DOHH2 (cell line): ENCODE measurements around the gene KCNQ1.

Experiments
- H3F3A ChIP-seq: fragments of 200-600 bp; sonication (generic), shearing (Covaris generic); 2 replicates; pipeline ENCODE4 v1.6.0; 2016; ENCODE audit warnings: antibody characterized with exemption, mild to moderate bottlenecking; ENCODE audit not compliant: control insufficient read depth, insufficient read depth
- H3K27ac ChIP-seq: fragments of 200-600 bp; sonication (generic); 2 replicates; pipeline ENCODE4 v1.5.1; 2014; ENCODE audit warnings: low read depth, mild to moderate bottlenecking, low read length, moderate library complexity
- H3K27me3 ChIP-seq: fragments of 200-600 bp; sonication (generic); 2 replicates; pipeline ENCODE4 v1.6.1; 2014; ENCODE audit warnings: mild to moderate bottlenecking, low read length, mixed read lengths; ENCODE audit not compliant: control insufficient read depth
- H3K36me3 ChIP-seq: fragments of 200-600 bp; sonication (generic); 2 replicates; pipeline ENCODE4 v1.6.1; 2014; ENCODE audit warnings: mild to moderate bottlenecking, low read length, moderate library complexity, mixed read lengths; ENCODE audit not compliant: control insufficient read depth
- H3K4me1 ChIP-seq: fragments of 200-600 bp; sonication (generic); 2 replicates; pipeline ENCODE4 v1.6.1; 2014; ENCODE audit warnings: mild to moderate bottlenecking, low read length, mixed read lengths; ENCODE audit not compliant: control insufficient read depth
- H3K4me2 ChIP-seq: fragments of 200-600 bp; sonication (generic); 2 replicates; pipeline ENCODE4 v1.6.0; 2014; ENCODE audit warnings: mild to moderate bottlenecking, low read length, moderate library complexity
- H3K4me3 ChIP-seq: fragments of 200-600 bp; sonication (generic); 2 replicates; pipeline ENCODE4 v1.5.1; 2014; ENCODE audit warnings: mild to moderate bottlenecking, low read length, mixed read lengths
- H3K79me2 ChIP-seq: fragments of 200-600 bp; sonication (generic); 2 replicates; pipeline ENCODE4 v1.6.1; 2014; ENCODE audit warnings: mild to moderate bottlenecking, low read length, mixed read lengths; ENCODE audit not compliant: control insufficient read depth
- H3K9me2 ChIP-seq: fragments of 200-600 bp; sonication (generic); replicated peaks from 2 replicates; pipeline ENCODE4 v1.6.1; 2014; ENCODE audit warnings: mild to moderate bottlenecking, low read length, mixed read lengths; ENCODE audit not compliant: control insufficient read depth
- H3K9me3 ChIP-seq: fragments of 200-600 bp; sonication (generic); 2 replicates; pipeline ENCODE4 v1.6.1; 2014; ENCODE audit warnings: antibody characterized with exemption, low read length, mixed read lengths; ENCODE audit not compliant: control insufficient read depth, insufficient read depth
- H4K20me1 ChIP-seq: fragments of 200-600 bp; sonication (generic); 2 replicates; pipeline ENCODE4 v1.6.0; 2014; ENCODE audit warnings: low read depth, mild to moderate bottlenecking, antibody characterized with exemption, low read length, moderate library complexity; ENCODE audit not compliant: control insufficient read depth, insufficient read depth
- CTCF ChIP-seq: fragments of 200-600 bp; sonication (generic); IDR thresholded peaks from one replicate; pipeline ENCODE4 v1.5.1; 2014; ENCODE audit warnings: antibody characterized with exemption, mild to moderate bottlenecking, low read depth, low read length; ENCODE audit not compliant: poor library complexity, severe bottlenecking
- EZH2phosphoT487 ChIP-seq: fragments of 200-600 bp; sonication (generic); IDR thresholded peaks from 2 replicates; pipeline ENCODE4 v1.6.1; 2017; ENCODE audit warnings: borderline replicate concordance, mild to moderate bottlenecking, antibody characterized with exemption, low read length, moderate library complexity, mixed read lengths

Gene KCNQ1

GRCh38 chr11:2769409-2770095 lies 324.7 kb downstream of the KCNQ1 start:
- no peaks in the 10 kb centered on the region for H3K36me3 ChIP-seq
- H4K20me1 ChIP-seq = no peaks in the 10 kb centered on the region
- no peak overlapping the region for H3K27ac ChIP-seq
- H3K4me1 ChIP-seq = no peaks in the 10 kb centered on the region
- H3K27me3 ChIP-seq = peaks cover 8% of the 10 kb centered on the region; the same call in 1 of the 2 replicates
- H3K9me3 ChIP-seq = no peaks in the 10 kb centered on the region
- H3K9me2 ChIP-seq = no peaks in the 10 kb centered on the region
- H3F3A ChIP-seq = no peaks in the 10 kb centered on the region
- H3K79me2 ChIP-seq = no peaks in the 10 kb centered on the region
- H3K4me2 ChIP-seq = no peak overlapping the region
- H3K4me3 ChIP-seq = no peak overlapping the region
- TF ChIP-seq EZH2phosphoT487 (no peak), CTCF (no peak)

DNA sequence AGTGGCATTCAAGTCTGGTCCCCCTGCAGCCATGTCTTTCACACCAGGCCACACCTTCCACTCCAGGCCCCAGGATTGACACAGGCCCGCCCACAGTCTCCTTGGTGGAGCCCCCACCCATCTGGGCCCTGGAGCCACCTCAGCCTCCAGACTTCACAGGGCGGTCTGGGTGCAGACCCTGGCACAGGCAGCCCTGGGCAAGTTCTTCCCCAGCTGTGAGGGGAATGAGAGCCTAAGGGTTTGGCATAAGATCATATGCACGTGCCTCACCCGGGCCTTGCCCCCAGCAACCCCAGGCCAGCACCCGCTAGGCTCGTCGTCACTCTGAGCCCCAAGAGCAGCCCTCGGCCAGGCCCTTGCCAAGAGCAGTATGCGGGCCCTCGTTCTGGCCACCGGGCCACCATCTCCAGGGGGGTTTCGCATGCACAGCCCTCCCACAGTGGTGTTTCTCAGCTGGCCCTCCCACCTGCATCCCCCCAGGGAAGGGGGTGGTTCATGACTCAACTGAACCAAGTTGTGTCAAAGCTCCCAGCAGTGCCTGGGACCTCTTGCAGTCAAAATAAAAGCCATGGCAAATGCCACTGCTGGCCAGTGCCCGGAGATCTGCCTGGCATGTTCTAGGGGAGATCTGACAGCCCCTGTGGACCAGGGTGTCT lies 325.4 kb downstream of the KCNQ1 start:
- Histone ChIP-seq H3K4me2 (no peak overlapping the region), H3K4me3 (no peak overlapping the region), H4K20me1 (no peaks in the 10 kb centered on the region), H3K27ac (no peak overlapping the region), H3K79me2 (no peaks in the 10 kb centered on the region), H3K9me3 (no peaks in the 10 kb centered on the region), H3K9me2 (no peaks in the 10 kb centered on the region), H3K36me3 (no peaks in the 10 kb centered on the region), H3F3A (no peaks in the 10 kb centered on the region), H3K27me3 (peaks cover 8% of the 10 kb centered on the region; the same call in 1 of the 2 replicates), H3K4me1 (no peaks in the 10 kb centered on the region)
- TF ChIP-seq EZH2phosphoT487 = no peak
- no peak for TF ChIP-seq CTCF

DNA sequence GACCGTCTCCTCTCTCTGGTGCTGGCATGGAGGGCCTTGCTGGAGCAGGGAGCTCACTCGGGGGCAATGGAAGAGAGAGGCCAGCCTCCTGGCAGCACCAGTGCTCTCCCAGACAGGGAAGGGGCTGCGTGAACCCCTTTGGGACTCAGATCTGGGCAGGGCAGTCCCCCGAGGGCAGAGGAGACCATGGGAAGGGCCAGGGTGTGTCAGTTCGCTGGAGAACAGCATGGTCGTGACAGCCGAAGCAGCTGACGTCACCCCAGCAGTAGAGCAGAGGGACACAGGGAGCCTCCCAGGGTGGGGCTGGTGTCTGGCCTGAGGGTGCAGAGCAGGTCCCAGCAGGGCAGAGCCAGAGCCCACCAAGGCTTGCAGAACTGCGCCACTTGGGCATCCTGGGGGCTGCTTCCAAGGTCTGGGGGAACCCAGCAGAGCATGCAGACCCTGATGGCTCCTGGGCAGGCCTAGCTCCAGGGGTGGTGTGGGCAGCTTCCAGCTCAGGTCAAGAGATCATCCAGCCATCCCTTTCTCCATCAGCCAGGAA lies 326.0 kb downstream of the KCNQ1 start:
- Histone ChIP-seq H3K27ac (no peak overlapping the region), H3K4me1 (no peaks in the 10 kb centered on the region), H3K4me2 (no peak overlapping the region), H3K9me3 (no peaks in the 10 kb centered on the region), H3K4me3 (no peak overlapping the region), H3F3A (no peaks in the 10 kb centered on the region), H4K20me1 (no peaks in the 10 kb centered on the region), H3K36me3 (no peaks in the 10 kb centered on the region), H3K9me2 (no peaks in the 10 kb centered on the region), H3K27me3 (peaks cover 8% of the 10 kb centered on the region; the same call in 1 of the 2 replicates), H3K79me2 (no peaks in the 10 kb centered on the region)
- TF ChIP-seq EZH2phosphoT487 (no peak), CTCF (no peak)
